ENCODE data around the gene ATP1B3. TPM values are rescaled to one million over a fixed set of nuclear protein-coding genes. Genes with fewer than 3 reads are reported as not detected.
A peak's percentile ranks its signal among the peaks of the same experiment; 100 is the strongest.

ATP1B3 gene
- total RNA-seq, 1 donor from 2014 or later, result 30.8 TPM

DNA sequence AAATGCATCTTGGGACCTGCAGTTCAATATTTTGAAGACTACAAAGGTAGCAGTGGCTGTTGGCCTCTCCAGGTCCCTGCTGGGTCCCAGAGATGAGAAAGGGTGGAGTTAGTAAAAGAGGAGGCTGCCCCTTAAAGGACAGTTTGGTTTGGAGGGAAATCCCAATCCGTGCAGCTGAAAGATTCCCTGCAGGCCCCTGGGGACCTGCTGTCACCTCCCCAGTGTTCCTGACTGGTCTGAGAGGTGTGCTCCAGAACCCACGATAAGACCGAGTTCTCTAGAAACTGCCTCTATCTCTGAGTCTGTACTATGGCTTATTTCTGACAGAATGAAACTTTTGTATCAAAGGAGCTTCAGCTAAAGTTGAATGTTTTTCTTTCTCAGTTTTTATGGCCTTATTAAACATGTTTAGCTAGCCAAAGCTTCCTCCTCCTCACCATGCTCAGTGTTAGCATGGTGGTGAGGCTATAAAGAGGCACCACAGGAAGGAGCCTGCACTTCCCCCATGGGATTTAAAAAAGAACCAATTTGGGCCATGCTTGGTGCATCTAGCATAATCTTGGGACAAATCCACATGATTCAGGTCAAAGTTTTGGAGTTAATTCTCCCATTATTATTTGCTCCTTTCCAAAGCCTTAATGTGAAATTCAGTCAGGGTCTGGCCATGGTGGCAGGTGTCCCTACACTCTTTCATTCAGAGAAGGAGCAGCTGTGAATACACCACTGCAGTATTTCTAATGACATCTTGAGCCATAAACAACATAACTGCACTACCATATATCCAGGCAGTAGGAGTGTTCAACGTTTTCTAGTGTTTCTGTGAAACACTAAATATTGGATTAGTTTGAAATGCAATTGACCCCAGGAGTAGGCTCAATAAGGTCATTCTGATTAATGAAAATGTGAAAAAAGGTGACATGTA lies 74.4 kb downstream of the ATP1B3 start:
- Histone ChIP-seq H3K27ac (ENCODE audit: low read depth, low read length) (no peak overlapping the region), H3K9me3 (ENCODE audit: control insufficient read depth in 3 of 3, low read length in 3 of 3) (no peaks in the 10 kb centered on the region), H3K4me1 (ENCODE audit: control insufficient read depth in 3 of 3, insufficient read depth in 3 of 3, low read length in 3 of 3) (no peaks in the 10 kb centered on the region), H3K36me3 (ENCODE audit: control insufficient read depth in 3 of 3, insufficient read depth in 3 of 3, low read length in 3 of 3) (peaks cover 7 to 17% (median 11%) of the 10 kb centered on the region in 3 donors), H3K4me3 (ENCODE audit: low read length in 3 of 3) (no peak overlapping the region), H3K9ac (ENCODE audit: low read depth in 1 of 3, low read length in 3 of 3) (peak overlapping the region in 1 of 3 donors; percentile 10), H3K27me3 (ENCODE audit: control insufficient read depth in 3 of 3, insufficient read depth in 3 of 3, low read length in 3 of 3) (no peaks in the 10 kb centered on the region)

- H3K9me3 ChIP-seq (ENCODE audit: control insufficient read depth in 3 of 3, low read length in 3 of 3), result no peaks in the 10 kb centered on the region
- no peak overlapping the region for H3K4me3 ChIP-seq (ENCODE audit: low read length in 3 of 3)
- H3K9ac ChIP-seq (ENCODE audit: low read depth in 1 of 3, low read length in 3 of 3), result no peak overlapping the region
- H3K36me3 ChIP-seq (ENCODE audit: control insufficient read depth in 3 of 3, insufficient read depth in 3 of 3, low read length in 3 of 3), result peaks cover 7 to 16% (median 11%) of the 10 kb centered on the region in 3 donors
- no peaks in the 10 kb centered on the region for H3K27me3 ChIP-seq (ENCODE audit: control insufficient read depth in 3 of 3, insufficient read depth in 3 of 3, low read length in 3 of 3)
- no peak overlapping the region for H3K27ac ChIP-seq (ENCODE audit: low read depth, low read length)
- H3K4me1 ChIP-seq (ENCODE audit: control insufficient read depth in 3 of 3, insufficient read depth in 3 of 3, low read length in 3 of 3), result no peaks in the 10 kb centered on the region
Measured at GRCh38 chr3:141952611-141953010, 76.2 kb downstream of the ATP1B3 start.

GRCh38 chr3:141955175-141955574 lies 78.7 kb downstream of the ATP1B3 start:
- Histone ChIP-seq H3K4me3 (ENCODE audit: low read length in 3 of 3) (no peak overlapping the region), H3K27ac (ENCODE audit: low read depth, low read length) (no peak overlapping the region), H3K27me3 (ENCODE audit: control insufficient read depth in 3 of 3, insufficient read depth in 3 of 3, low read length in 3 of 3) (no peaks in the 10 kb centered on the region), H3K9me3 (ENCODE audit: control insufficient read depth in 3 of 3, low read length in 3 of 3) (no peaks in the 10 kb centered on the region), H3K36me3 (ENCODE audit: control insufficient read depth in 3 of 3, insufficient read depth in 3 of 3, low read length in 3 of 3) (peaks cover 3 to 19% (median 16%) of the 10 kb centered on the region in 3 donors), H3K9ac (ENCODE audit: low read depth in 1 of 3, low read length in 3 of 3) (no peak overlapping the region), H3K4me1 (ENCODE audit: control insufficient read depth in 3 of 3, insufficient read depth in 3 of 3, low read length in 3 of 3) (no peaks in the 10 kb centered on the region)

DNA sequence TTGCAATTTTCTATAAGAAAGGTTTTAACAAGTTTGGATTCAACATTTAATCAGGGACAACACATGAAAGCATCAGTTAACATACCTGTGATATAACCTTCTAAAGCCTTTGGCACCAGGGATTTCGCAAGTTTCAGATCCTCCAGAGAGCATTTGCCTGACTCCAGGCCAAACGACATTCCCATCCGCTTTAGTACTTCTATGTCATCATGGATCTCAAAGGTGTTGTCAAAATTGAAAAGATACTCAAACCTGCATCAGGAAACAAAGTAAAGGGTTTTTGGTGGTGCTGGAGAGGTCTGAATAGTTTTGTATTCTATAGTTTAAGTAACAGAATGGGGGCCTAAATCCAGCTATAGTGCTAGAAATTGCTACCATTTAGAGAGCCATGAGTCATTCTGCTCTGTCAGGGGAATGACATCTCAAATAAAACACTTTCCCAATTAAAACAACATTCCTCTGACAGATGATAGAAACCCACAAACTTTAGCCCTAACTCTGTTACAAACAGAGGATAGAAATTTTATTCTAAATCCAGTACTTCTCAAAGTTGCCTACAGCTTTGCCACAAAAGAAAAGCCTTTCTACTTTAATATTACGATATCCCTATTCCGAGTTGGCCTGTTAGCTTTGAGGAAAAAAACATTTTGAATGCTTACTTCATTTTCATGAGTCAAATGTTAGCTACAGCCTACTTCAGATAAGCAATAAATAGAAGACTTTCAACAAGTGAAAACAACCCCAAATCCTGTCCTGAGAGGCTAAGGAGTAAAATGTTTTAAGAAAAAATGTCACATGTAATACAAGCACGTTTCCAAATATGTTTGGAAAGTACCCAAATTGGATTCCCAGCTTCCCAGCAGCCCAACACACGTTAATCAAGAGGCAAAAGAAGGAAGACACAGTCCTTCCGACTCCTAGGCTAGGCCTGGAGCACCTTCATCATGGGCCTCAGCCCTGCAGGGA lies 83.4 kb downstream of the ATP1B3 start:
- Histone ChIP-seq H3K27ac (ENCODE audit: low read depth, low read length) (no peak overlapping the region), H3K27me3 (ENCODE audit: control insufficient read depth in 3 of 3, insufficient read depth in 3 of 3, low read length in 3 of 3) (no peaks in the 10 kb centered on the region), H3K4me1 (ENCODE audit: control insufficient read depth in 3 of 3, insufficient read depth in 3 of 3, low read length in 3 of 3) (no peaks in the 10 kb centered on the region), H3K9me3 (ENCODE audit: control insufficient read depth in 3 of 3, low read length in 3 of 3) (no peaks in the 10 kb centered on the region), H3K9ac (ENCODE audit: low read depth in 1 of 3, low read length in 3 of 3) (no peak overlapping the region), H3K36me3 (ENCODE audit: control insufficient read depth in 3 of 3, insufficient read depth in 3 of 3, low read length in 3 of 3) (peaks cover 10 to 14% (median 10%) of the 10 kb centered on the region in 3 donors), H3K4me3 (ENCODE audit: low read length in 3 of 3) (no peak overlapping the region)

- H3K4me3 ChIP-seq (ENCODE audit: low read length in 3 of 3), result no peak overlapping the region
- H3K4me1 ChIP-seq (ENCODE audit: control insufficient read depth in 3 of 3, insufficient read depth in 3 of 3, low read length in 3 of 3), result no peaks in the 10 kb centered on the region
- H3K9me3 ChIP-seq (ENCODE audit: control insufficient read depth in 3 of 3, low read length in 3 of 3), result no peaks in the 10 kb centered on the region
- no peaks in the 10 kb centered on the region for H3K27me3 ChIP-seq (ENCODE audit: control insufficient read depth in 3 of 3, insufficient read depth in 3 of 3, low read length in 3 of 3)
- no peak overlapping the region for H3K27ac ChIP-seq (ENCODE audit: low read depth, low read length)
- H3K9ac ChIP-seq (ENCODE audit: low read depth in 1 of 3, low read length in 3 of 3), result no peak overlapping the region
- peaks cover 10 to 14% (median 10%) of the 10 kb centered on the region in 3 donors for H3K36me3 ChIP-seq (ENCODE audit: control insufficient read depth in 3 of 3, insufficient read depth in 3 of 3, low read length in 3 of 3)
Measured at GRCh38 chr3:141960731-141961130, 84.3 kb downstream of the ATP1B3 start.

DNA sequence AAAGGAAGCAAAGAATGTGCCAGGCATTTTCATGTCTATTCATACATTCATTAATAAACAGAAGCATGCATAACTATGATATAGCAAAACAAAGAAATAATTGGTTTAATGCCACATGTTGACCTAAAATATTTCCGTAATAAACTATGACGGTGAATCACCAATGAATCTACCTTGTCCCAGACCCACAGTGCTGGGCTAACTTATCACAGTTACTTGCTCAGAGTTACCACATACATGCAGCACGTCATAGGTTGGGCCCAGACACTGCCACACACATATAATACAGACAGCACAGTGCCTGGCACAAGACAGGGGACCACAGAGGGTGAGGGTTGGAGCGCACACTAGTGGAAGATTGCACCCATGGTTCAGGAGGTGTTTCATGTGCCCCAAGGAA lies 86.9 kb downstream of the ATP1B3 start:
- Histone ChIP-seq H3K9ac (ENCODE audit: low read depth in 1 of 3, low read length in 3 of 3) (no peak overlapping the region), H3K9me3 (ENCODE audit: control insufficient read depth in 3 of 3, low read length in 3 of 3) (no peaks in the 10 kb centered on the region), H3K27ac (ENCODE audit: low read depth, low read length) (no peak overlapping the region), H3K36me3 (ENCODE audit: control insufficient read depth in 3 of 3, insufficient read depth in 3 of 3, low read length in 3 of 3) (peaks cover 10 to 14% (median 14%) of the 10 kb centered on the region in 3 donors), H3K4me3 (ENCODE audit: low read length in 3 of 3) (no peak overlapping the region), H3K4me1 (ENCODE audit: control insufficient read depth in 3 of 3, insufficient read depth in 3 of 3, low read length in 3 of 3) (no peaks in the 10 kb centered on the region), H3K27me3 (ENCODE audit: control insufficient read depth in 3 of 3, insufficient read depth in 3 of 3, low read length in 3 of 3) (no peaks in the 10 kb centered on the region)

DNA sequence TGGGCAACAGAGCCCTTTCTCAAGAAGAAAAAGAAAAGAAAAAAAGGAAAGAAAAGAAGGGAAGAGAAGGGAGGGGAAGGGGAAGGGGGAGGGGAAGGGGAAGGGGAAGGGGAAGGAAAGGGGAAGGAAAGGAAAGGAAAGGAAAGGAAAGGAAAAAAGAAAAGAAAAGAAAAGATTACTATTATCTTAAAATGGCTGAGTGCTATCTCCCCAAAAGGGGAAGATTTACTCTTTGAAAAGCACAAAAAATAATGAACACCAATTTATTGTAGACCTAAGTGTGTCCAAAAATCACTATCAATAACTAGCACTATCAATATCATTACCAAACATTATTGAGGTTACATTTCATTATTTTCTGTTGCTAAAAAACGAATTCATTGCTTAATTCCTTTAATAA lies 89.0 kb downstream of the ATP1B3 start:
- no peak overlapping the region for H3K27ac ChIP-seq (ENCODE audit: low read depth, low read length)
- H3K4me3 ChIP-seq (ENCODE audit: low read length in 3 of 3), result no peak overlapping the region
- no peak overlapping the region for H3K9ac ChIP-seq (ENCODE audit: low read depth in 1 of 3, low read length in 3 of 3)
- no peaks in the 10 kb centered on the region for H3K27me3 ChIP-seq (ENCODE audit: control insufficient read depth in 3 of 3, insufficient read depth in 3 of 3, low read length in 3 of 3)
- H3K4me1 ChIP-seq (ENCODE audit: control insufficient read depth in 3 of 3, insufficient read depth in 3 of 3, low read length in 3 of 3), result no peaks in the 10 kb centered on the region
- H3K9me3 ChIP-seq (ENCODE audit: control insufficient read depth in 3 of 3, low read length in 3 of 3), result no peaks in the 10 kb centered on the region
- H3K36me3 ChIP-seq (ENCODE audit: control insufficient read depth in 3 of 3, insufficient read depth in 3 of 3, low read length in 3 of 3), result peaks cover 12 to 14% (median 12%) of the 10 kb centered on the region in 3 donors

- Histone ChIP-seq H3K9ac (ENCODE audit: low read depth in 1 of 3, low read length in 3 of 3) (no peak overlapping the region), H3K27ac (ENCODE audit: low read depth, low read length) (no peak overlapping the region), H3K27me3 (ENCODE audit: control insufficient read depth in 3 of 3, insufficient read depth in 3 of 3, low read length in 3 of 3) (no peaks in the 10 kb centered on the region), H3K4me1 (ENCODE audit: control insufficient read depth in 3 of 3, insufficient read depth in 3 of 3, low read length in 3 of 3) (no peaks in the 10 kb centered on the region), H3K36me3 (ENCODE audit: control insufficient read depth in 3 of 3, insufficient read depth in 3 of 3, low read length in 3 of 3) (peaks cover 6 to 8% (median 7%) of the 10 kb centered on the region in 3 donors), H3K4me3 (ENCODE audit: low read length in 3 of 3) (no peak overlapping the region), H3K9me3 (ENCODE audit: control insufficient read depth in 3 of 3, low read length in 3 of 3) (no peaks in the 10 kb centered on the region)
Measured at GRCh38 chr3:141969711-141970110, 93.3 kb downstream of the ATP1B3 start.

- Histone ChIP-seq H3K4me1 (ENCODE audit: control insufficient read depth in 3 of 3, insufficient read depth in 3 of 3, low read length in 3 of 3) (no peaks in the 10 kb centered on the region), H3K27me3 (ENCODE audit: control insufficient read depth in 3 of 3, insufficient read depth in 3 of 3, low read length in 3 of 3) (no peaks in the 10 kb centered on the region), H3K4me3 (ENCODE audit: low read length in 3 of 3) (no peak overlapping the region), H3K36me3 (ENCODE audit: control insufficient read depth in 3 of 3, insufficient read depth in 3 of 3, low read length in 3 of 3) (peaks cover 8 to 11% (median 9%) of the 10 kb centered on the region in 3 donors), H3K9ac (ENCODE audit: low read depth in 1 of 3, low read length in 3 of 3) (no peak overlapping the region), H3K27ac (ENCODE audit: low read depth, low read length) (no peak overlapping the region), H3K9me3 (ENCODE audit: control insufficient read depth in 3 of 3, low read length in 3 of 3) (no peaks in the 10 kb centered on the region)
Measured at GRCh38 chr3:141971571-141971970, 95.1 kb downstream of the ATP1B3 start.
